GM21825 (cell line): ENCODE data around the gene NPIPB9.

Source experiments
- ATAC-seq: cut with Tn5 transposase; IDR thresholded peaks from one replicate; pipeline ENCODE4 v1.9.1; 2021; ENCODE audit warnings: mild to moderate bottlenecking, moderate library complexity; ENCODE audit not compliant: unreplicated experiment

NPIPB9 gene

DNA sequence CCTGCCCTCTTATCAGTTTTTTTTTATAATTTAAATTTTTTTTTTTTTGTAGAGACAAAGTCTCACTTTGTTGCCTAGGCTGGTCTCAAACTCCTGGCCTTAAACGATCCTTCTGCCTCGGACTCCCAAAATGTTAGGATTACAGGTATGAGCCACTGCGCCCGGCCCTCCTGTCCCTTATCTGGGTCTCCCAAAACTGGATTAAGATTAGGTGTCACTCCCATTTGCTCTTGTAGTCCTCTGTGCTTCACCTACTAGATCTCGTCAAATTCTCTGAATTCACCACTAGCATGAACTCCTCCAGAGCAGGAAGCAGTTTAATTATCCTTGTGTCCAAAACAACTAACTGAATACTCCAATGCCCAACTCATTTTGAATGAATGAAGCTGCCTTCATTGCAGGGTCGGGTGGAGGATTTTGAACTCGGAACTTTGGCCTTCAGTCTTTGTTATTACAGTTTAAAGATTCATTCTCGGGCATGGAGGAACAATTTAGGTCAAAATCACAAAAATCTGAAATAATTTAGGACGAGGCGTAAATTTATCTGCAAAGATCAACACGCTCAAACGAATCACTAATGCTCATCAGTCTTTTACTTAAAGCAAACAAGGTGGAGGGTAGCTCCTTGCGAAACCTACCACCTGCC is 70.4 kb downstream of the NPIPB9 start:
- no peak for ATAC-seq
